Retina (tissue), 1 donor: Measurements from ENCODE around the gene TELO2.

Source experiments
- DNase-seq: peaks from one replicate; pipeline ENCODE4 v3.0.0-alpha.2; 2016

The TELO2 gene

DNA sequence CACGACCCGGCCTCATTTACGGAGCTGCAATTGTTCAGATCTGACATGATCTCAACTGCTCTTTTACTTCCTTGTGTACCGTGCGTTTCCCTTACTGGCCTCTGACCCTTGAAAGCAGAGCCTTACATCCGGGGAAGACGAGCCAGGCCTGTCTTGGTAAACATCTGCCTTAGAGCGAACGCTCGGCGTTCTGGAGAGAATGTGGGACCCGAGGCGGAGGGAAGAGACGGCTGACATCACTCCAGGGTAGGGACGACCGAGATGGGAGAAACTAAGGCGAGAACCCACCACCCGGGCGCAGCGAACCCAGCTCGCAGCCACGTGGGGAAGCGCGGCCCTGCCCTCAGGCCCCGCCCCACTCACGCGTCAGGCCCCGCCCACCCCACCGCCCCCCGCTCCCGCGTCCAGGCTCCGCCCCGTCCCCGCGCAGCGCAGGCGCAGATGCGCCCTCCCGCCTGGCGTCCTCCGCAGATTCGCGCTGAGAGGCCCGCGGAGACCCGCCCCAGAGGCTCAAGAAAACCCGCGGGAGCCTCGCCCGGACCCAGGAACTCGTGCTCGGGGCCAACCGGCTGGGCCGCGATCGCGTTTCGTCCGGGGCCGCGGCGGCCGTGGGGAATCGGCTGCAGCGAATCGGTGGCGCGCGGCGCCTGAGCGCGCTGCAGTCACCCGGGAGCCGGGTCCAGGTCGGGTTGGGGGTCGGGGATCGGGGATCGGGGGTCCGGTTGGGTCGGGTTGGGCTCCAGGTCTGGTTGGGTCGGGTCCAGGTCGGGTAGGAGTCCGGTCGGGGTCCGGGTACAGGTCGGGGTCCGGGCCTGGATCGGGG lies at the start of gene TELO2:
Gene TELO2 (plus strand): TSS at position 438 of the 823 bp plus-strand sequence. CDS start 922 bp downstream, outside the sequence.
- peak; percentile 94 for DNase-seq

DNA sequence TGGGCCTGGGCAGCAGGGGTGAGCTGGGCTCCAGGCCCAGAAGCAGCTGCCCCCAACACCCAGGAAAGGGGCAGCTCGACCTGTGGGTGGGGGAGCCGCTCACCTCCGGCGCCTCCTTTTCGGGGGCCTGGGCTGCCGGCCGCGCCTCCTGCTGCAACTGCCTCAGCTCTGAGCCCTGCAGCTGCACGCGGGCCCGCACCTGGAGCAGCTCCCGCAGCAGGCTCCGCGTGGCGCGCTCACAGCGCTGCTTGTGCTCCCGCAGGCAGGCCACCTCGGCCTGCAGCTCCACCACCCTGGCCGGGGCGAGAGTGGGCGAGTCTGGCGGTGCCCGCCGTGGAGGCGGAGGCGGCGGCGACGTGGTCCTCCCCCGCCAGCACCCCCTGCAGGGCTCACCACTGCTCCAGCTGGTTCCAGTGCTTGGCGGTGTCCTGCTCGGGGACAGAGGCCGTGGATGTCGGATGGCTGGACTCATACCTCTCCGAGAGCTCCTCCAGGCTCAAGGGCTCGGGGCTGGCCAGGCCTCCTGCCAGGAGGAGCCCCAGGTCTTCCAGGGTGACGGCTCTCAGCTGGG lies 49.7 kb upstream of the TELO2 start:
- DNase-seq = peak; percentile 7

DNA sequence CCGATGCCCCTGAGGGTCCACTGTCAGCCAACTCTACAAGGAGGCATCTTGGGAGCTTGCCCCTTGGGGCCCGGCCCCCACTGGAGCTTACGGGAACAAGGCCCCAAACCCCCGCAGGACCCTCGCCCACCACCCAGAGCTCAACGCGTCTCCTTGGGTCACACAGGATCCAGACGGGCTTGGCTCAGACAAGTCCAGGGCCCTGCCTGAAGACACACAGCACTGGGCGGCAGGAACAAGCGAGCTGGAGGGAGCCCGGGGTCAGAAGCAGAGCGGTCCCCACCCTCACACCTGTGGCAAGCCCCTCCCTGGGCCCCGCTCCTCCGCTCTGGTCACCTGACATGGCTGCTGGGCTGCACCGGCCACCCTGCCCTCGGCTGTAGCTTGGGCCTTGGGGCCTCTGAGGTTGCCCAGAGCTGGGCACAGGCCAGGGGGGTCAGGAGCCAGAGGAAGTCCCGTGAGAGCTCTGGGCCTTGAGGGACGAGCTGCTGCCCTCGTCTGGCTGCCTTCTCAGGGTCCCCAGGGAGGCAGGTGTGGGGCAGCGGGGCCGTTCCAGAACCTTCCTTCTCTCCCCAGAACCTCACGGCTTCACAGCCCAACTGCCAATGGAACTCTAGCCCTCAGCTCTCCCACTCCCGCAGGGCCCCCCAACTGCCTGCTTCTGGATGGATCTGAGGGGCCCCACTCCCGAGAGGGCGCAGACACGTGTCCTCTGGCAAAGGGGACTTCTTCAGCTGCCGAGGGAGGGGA lies 49.0 kb upstream of the TELO2 start, which contains the start of gene CCDC154:
Gene CCDC154 (minus strand): TSS at position 577 of the 750 bp plus-strand sequence. CDS start 234 bp downstream, at position 343.
- no peak for DNase-seq

DNA sequence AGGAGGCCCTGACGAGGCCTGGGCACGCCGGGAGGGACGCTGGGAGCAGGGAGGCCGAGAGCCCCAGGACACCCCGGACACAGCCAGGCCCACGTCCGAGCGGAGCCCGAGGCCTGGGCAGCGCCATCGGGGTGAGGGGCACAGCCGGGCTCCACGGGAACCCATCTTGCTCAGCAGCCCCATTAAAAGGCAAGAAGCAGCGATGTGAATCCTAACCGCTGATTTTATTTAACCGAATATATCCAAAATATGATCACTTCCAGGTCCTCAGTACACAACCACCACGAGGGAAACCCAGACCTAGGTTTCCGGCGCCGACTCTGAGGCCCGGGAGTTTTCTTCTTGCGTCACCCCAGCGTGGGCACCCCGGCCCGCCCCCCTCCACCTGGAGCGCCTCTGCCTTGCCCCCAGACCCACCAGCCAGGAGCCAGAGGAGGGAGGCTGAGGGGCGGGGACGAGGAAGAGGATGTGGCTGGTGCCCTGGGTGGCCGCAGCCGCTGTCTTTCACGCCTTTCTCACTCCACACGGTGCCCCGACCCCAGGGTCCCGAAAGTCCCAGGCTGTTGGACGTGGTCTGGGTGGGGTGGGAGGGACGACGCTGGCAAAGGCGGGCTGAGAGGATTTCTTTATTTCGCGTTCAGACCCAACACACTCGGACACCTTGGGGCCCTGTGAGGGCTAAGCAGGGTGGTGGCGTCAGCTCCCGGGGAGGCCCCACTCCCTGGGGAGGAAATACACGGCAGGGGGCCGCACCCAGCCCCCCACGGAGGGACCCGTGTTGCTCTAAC lies 48.2 kb upstream of the TELO2 start:
- no peak for DNase-seq

DNA sequence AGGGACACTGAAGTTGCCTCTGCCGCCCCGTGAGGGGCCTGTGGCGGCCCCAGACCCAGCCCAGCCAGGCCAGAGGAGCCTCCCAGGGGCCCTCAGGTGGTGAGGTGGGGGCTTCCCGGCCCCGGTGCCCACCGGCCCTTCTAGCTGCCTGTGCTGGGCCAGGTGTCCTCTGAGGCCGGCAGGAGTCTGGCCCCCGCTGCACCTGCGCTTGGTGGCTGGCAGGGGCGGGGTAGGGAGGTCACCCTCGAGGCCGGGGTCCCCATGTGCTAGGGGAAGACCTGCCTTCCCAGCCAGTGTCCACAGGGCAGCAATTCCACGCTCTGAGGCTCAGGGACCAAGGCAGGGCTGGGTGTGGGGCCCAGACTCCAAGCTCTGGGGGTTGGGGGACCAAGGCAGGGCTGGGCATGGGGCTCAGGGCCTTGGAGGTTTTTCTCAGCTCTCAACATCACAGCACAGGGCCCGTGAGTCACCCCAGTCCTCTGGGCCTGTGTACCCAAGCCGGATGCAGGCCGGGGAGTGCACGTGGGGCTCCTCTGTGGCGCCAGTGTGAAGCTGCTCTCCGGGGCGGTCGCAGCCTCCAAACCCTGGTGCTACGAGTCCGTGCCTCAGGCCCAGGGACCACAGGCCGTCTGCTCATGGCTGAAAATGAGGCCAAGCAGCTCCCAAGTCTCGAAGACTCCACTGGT lies 47.5 kb upstream of the TELO2 start:
- DNase-seq = no peak

DNA sequence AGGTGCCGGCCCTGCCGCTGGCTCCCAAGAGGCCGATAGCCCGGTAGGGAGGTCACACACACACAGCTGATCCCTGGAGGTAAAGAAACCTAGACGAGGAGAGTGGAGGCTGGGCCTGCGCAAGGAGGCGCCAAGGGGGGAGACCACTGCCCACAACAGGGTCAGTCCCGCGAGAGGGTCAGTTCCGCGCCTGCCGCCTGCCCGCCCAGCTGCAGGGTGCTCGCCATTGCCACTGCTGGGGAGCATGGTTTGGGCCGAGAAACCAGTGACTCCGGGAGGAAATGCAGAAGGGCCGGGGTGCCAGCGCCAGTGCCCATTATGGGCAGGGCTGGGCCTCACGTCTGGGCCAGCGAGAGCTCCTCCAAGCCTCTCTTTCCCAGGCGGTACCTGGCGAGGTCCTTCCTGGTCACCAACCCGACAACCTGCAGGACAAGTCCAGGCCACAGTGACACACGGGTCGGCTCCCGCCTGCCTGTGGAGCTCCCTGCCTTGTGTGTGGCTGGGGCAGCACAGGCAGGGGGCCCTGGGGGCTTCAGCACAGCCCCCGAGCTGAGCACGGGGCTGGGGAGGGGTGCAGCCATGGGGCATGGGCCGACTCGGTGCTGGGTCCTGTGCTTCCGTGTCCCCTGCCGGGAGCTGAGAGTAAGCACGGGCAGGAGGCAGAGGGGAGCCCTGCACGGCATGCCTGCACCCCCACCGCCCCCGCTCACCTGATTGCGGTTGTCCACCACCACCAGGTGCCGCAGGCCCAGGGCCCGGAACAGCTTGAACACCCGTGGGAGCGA lies 46.7 kb upstream of the TELO2 start:
- no peak for DNase-seq

DNA sequence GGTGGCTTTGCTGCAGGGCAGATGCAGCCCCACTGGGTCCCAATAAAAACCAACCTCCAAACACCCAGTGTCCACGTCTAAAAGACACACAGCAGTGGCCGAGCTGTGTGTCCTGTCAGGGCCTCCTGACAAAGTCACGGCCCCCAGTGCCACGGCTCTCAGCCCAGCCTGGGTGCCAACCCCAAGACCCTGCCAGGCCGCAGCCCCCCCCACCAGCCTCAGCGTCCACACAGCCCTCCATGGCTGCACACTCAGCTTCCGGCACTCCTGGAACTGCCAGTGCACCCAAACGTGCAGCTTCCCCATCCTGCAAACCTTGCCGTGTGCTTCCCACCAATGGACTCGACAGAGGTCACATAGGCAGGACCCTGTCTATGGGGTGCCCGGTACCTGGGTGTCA lies 45.2 kb upstream of the TELO2 start:
- no peak for DNase-seq

DNA sequence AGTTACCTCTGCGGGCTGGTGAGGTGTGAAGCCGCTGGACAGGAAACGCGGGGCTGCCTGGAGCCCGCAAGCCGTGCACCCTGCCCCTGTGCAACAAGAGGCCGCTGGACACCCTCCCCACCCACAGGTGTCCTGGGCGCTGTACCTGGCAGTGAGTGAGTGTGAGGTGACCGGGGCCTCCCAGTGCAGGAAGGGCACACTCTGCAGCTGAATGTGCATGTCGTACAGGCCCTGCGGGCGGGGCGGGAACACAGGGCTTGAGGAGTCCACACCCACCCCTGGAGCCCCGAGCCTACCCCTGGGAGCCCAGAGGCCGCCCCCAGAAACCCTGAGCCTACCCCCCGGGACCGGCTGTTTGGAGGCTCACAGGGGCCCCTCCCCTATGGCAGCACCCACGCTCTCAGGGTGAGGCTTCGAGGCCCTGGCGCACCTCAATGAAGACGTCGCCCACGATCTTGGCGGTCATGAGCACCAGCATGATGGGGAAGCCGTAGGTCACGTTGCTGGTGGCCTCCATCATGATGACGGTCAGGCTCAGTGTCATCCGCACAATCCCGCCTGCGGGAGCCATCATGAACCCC lies 44.5 kb upstream of the TELO2 start:
- no peak for DNase-seq

DNA sequence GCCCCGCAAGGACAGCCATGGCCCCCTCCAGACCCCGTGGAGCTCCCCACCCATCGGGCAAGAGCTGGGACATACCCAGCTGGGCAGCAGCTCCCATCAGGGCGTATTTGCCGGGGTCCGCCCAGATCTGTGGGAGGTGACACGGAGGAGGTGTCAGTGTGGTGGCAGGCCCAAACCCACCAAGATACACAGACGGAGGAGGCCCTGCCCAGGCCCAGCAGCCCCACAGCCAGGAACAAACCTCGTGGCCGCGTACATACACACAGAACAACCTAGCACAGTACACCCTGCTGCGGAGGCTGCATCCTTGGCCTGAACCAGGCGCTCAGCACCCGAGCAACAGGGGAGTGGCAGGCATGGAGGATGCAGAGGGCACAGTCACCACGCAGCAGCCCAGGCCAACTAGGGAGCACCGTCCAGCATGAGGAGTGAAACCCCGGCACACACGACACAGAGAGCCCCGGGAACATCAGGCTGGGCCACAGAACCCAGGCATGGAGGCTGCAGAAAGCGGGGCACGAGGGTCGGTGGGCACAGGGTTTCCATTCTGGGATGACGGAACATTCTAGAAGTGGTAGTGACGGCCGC lies 43.9 kb upstream of the TELO2 start:
- DNase-seq = no peak

DNA sequence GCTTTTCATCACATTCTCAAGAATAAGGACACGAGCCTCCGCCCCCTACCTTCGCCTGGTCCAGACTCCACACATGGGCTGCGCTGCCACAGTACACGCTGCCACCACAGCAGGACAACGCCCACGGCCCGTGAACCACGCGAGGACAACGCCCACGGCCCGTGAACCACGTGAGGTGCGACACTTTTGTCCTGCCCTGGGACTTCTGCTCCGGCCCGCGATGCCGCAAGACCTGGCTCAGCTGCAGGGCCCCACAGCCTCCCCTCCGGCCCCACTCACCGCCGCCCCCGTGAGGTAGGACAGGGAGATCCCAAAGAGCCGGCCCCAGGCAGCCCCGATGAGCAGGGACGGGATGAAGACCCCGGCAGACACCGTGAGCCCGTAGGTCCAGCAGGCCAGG lies 42.9 kb upstream of the TELO2 start:
- DNase-seq = no peak

DNA sequence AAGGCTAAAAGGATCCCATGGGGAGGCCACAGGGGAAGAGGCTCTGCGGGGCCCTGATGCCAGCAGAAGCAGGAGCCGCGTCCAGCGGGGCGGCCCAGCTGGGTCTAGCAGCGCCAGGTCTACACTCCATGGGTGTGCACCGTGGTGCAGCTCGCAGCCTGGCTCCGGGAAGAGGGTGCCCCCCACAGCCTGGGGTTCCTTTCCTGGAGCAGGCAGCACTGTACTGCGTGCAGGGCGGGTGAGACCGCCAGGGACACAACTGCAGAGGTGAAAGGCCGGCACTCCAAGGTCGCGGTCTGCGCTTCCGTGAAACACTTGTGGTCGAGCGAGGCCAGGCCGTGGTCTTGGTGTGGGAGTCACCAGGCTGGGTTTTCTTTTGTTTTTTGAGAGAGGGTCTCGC lies 42.3 kb upstream of the TELO2 start:
- no peak for DNase-seq

DNA sequence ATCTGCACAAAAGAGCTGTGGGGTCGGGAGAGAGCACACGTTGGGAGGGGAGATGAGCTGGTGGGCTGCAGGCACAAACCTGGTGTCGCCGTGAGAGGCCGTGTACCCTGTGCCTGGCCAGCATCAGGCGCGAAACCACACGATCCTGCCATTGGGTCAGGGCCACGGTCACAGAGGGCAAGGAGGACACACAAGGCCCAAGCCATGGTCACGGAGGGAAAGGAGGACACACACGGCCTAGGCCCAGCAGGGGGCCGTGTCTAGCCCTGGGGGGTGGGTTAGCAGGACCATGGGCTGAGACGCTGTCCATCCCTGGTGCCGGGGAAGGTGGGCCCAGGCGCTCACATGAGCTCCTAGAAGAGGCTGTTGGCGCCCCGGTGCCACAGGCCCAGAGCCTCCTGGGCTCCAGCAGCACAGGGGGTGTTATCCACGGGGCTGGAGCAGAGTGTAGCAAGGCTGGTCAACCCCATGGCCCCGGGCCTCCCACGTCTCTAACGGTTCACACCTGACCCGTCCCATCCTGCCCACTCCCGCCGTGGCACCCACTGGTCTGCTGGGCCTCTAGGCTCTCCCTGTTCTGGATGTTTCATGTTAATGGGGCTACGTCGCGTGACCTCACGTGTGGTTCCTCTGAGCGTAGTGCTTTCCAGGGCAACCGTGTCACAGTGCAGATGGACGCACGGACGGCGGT lies 41.3 kb upstream of the TELO2 start:
- DNase-seq = no peak

DNA sequence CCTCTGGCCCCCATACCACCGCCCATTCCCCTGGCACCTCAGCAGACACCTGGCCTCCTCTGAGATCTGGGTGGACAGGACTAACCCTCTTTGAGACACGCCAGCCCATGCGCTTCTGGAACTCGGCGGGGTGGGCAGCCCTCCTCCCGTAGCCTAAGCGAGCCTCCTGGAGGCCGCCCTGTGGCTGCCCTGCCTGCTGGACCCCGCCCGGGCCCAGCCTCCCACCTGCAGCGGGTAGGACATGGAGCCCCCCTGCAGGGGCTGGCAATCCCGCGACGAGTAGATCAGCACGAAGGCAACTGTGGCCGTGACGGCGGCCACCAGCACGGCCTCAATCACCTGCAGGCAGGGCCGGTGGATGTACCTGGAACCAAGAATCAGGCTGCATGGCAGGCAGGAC lies 40.6 kb upstream of the TELO2 start:
- DNase-seq = no peak

DNA sequence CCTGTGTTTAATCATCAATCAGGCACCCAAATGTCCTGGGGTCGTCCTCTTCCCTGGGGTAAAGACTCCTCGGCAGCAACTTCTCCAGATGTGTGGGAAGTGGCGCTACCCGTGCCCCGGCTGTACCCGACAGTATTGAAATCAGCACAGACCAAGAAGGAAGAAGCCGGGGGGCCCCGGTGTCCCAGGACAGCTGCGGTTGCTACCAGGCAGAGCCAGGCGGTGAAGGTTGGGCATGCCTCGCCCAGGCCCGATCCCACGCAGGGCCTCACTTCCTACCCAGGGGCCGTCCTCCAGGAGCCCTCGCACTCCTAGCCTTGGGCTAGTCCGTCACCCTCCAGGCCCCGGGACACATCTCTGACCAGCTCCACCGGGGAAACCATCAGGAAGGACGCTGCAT lies 39.8 kb upstream of the TELO2 start:
- DNase-seq = no peak

DNA sequence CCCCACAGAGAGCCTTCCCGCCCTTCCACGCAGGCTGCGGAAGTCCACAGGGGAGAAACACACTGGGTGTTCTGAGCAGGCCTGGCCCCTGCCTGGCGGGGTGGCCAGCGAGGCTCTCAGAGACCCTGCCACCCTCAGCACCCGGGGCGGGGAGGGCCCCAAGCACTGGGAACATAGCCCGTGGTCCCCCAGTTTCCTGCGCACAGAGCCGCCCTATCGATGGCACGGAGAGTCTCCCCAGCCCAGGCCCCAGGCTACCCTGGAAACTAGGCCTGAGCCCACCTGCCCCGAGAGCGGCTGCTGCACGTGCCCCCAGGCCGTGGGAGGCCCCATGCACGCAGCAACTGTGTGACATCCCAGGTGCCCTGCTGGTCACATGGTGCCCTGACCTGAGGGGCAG lies 38.6 kb upstream of the TELO2 start:
- no peak for DNase-seq

DNA sequence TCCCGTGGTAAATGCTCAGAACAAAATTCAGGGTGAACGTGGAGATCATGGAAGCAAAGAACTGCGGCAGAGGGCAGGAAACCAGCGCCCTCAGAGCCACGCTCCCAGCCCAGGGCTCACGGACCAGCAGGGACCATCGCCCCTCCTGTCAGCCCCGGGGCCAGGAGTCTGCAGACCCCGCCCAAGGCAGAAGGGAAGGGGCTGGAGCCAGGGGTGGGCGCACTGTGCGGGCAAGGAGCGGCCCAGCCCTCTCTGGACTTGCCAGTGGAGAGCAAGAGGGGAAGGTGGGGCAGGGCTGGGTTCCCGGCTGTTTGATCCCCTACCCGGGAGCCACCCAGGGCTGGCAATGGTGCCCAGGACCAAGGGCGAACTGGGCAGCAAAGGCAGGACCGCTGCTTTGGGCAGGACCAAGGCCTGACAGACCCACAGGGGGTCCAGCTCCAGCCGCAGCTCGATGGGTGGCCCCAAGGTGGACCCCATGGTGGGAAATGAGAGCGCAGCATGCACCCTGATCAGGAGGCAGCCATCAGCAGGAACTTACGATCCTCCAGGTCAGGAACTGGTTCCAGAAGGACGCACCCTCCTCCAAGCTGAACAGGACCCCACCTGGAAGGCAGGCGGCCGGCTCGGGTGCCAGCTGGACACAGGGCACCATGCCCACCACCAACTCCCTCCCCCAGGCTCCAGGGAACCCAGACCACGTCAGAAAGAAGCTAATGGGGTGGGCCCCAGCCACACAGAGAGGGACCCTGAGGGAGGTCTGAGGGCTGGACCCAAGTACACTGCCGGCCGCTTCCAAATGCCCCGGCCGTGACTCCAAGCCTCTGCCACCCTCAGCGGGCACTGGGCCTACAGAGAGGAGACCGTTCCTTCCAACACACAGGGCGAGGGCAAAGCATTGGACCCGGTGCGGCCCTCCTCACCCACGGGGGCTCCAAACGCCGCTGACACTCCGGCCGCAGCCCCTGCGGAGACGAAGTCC lies 37.7 kb upstream of the TELO2 start:
- no peak for DNase-seq

DNA sequence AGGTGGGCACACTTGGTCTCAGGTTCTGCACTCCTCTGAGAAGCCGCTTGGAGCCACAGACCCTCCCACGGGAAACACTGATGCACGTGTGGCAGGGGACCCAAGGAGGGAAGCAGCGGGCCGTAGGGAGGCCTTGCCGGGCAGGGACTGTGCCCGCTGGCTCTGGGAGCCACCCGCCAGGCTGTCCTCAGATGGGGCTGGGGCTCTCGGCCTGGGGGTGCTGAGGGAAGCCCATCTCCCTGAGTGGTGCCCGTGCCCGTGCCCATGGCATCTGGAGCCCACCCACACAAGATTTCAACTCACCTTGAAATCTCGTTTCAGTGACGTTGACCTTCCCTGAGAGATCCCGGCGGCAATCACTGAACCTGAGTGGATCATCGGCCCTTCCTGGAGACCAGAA lies 36.2 kb upstream of the TELO2 start:
- no peak for DNase-seq

DNA sequence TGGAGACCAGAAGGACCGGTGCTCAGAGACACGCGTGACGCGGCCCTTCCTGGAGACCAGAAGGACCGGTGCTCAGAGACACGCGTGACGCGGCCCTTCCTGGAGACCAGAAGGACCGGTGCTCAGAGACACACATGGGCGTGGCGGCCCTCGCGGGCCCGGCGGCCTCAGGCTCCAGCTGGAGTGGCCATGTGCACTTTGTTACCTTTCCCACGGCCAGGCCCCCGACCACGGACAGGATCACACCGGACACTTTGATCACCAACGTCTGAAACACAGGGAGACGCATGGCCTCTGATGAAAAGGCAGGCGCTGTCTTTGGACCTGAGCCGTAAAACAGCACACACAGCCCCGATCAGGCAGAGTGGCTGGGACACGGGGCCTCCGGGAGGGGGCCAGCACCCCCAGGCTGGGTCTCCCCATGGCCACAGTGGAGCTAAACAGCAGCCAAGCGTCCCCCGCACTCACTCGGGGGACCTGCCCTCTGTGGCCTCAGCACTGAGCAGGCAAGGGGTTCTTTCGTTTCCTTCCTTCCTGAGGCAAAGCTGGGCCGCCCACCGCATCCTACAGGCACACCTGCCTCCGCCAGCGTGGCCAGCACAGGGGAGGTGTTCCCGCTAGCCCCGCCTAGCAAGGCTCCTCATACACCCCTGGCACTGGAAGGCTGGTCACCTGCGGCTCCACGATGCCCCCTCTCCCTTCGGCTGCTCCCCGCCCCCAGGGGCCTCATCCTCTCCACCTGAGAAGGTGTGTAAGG lies 35.5 kb upstream of the TELO2 start:
- DNase-seq = no peak
